A549 (cell line): ENCODE measurements around the gene ZG16. TPM values are rescaled to one million over a fixed set of nuclear protein-coding genes. Genes with fewer than 3 reads are reported as not detected.
"Not testable (repeated sequence)": the region's sequence is repeated elsewhere in the genome, so short reads cannot be mapped to it uniquely, and the experiment has no call there.

ENCODE experiments used
- ATAC-seq, 2 experiments: fragments of 200-7000 bp in 1 of 2; fragments of >200 bp in 1 of 2; cut with Nextera tagmentation in 1 of 2; cut with Tn5 transposase in 1 of 2; 3 replicates each; pipeline versions ENCODE4 v1.8.0 to v1.9.1; 2018 to 2020; ENCODE audit warnings: mild to moderate bottlenecking in 1 of 2, moderate library complexity in 1 of 2
- CTCF ChIA-PET: fragments of 300-600 bp; sonication (Branson Sonifier 250); formaldehyde crosslinking; extraction: SDS; loops from one replicate; lab custom pipeline; 2021; ENCODE audit warnings: antibody characterized with exemption, inconsistent platforms; lab: Yijun Ruan, JAX
- POLR2A ChIA-PET: fragments of 350-600 bp; formaldehyde crosslinking; extraction: SDS; loops from one replicate; lab custom pipeline; 2021; ENCODE audit warnings: antibody characterized with exemption, inconsistent platforms; lab: Yijun Ruan, JAX
- DNase-seq, 2 experiments: peaks; one replicate each; pipeline versions ENCODE4 v3.0.0 to v3.0.0-alpha.2; 2011 to 2016; ENCODE audit warnings: low read depth in 1 of 2, low spot score in 1 of 2
- FAIRE-seq: peaks from 2 replicates; lab custom pipeline; 2011; peaks lifted over from hg19 to GRCh38; lab: Jason Lieb, UNC
- H3K27ac ChIP-seq, 2 experiments: fragments of >200 bp; sonication (Bioruptor Twin); formaldehyde crosslinking; 3 replicates each; pipeline ENCODE4 v1.5.1; 2016 to 2017
- H3K4me1 ChIP-seq: fragments of >200 bp; sonication (Bioruptor Twin); formaldehyde crosslinking; 3 replicates; pipeline ENCODE4 v1.6.1; 2016
- H3K4me2 ChIP-seq: fragments of >200 bp; sonication (Bioruptor Twin); formaldehyde crosslinking; 3 replicates; pipeline ENCODE4 v1.6.1; 2016
- H3K4me3 ChIP-seq: fragments of >200 bp; sonication (Bioruptor Twin); formaldehyde crosslinking; 3 replicates; pipeline ENCODE4 v1.5.1; 2016
- H3K9me3 ChIP-seq: fragments of >200 bp; sonication (Bioruptor Twin); formaldehyde crosslinking; 3 replicates; pipeline ENCODE4 v1.6.1; 2016
- BCL3 ChIP-seq: fragments of >200 bp; sonication (Bioruptor Twin); formaldehyde crosslinking; IDR thresholded peaks from 3 replicates; pipeline ENCODE4 v1.6.1; 2016
- E2F6 ChIP-seq: IDR thresholded peaks from 2 replicates; pipeline ENCODE4 v1.6.1; 2012; ENCODE audit warnings: low read depth, borderline replicate concordance
- EHF ChIP-seq: fragments of 250-450 bp; sonication (Bioruptor Pico); IDR thresholded peaks from 2 replicates; pipeline ENCODE4 v1.5.0; 2020; ENCODE audit warnings: mild to moderate bottlenecking
- EHMT2 ChIP-seq: fragments of 200-600 bp; sonication (generic); IDR thresholded peaks from 2 replicates; pipeline ENCODE4 v1.6.1; 2016; ENCODE audit warnings: antibody characterized with exemption, low read depth, mild to moderate bottlenecking, moderate library complexity
- HMGXB4 ChIP-seq: fragments of 250-450 bp; sonication (Bioruptor Pico); IDR thresholded peaks from 2 replicates; pipeline ENCODE4 v1.5.0; 2021; ENCODE audit warnings: mild to moderate bottlenecking, moderate library complexity, borderline replicate concordance
- HOXB5 ChIP-seq: fragments of 250-450 bp; sonication (Bioruptor Pico); IDR thresholded peaks from 2 replicates; pipeline ENCODE4 v1.5.0; 2020; ENCODE audit warnings: mild to moderate bottlenecking, moderate library complexity
- KDM5A ChIP-seq: fragments of 200-600 bp; sonication (generic); IDR thresholded peaks from 2 replicates; pipeline ENCODE4 v1.6.1; 2016; ENCODE audit warnings: antibody characterized with exemption, mild to moderate bottlenecking
- MAX ChIP-seq: IDR thresholded peaks from 2 replicates; pipeline ENCODE4 v1.6.1; 2012
- NPAS2 ChIP-seq: fragments of 250-450 bp; sonication (Bioruptor Pico); IDR thresholded peaks from 2 replicates; pipeline ENCODE4 v1.8.0; 2022; ENCODE audit warnings: mild to moderate bottlenecking, moderate library complexity, borderline replicate concordance
- NR3C1 ChIP-seq: fragments of >200 bp; sonication (Bioruptor Twin); formaldehyde crosslinking; IDR thresholded peaks from 3 replicates; pipeline ENCODE4 v1.6.1; 2017
- PBX3 ChIP-seq: IDR thresholded peaks from 2 replicates; pipeline ENCODE4 v1.6.1; 2012
- RAD21 ChIP-seq, 2 experiments: fragments of >200 bp in 1 of 2; sonication (Bioruptor Twin) in 1 of 2; formaldehyde crosslinking in 1 of 2; IDR thresholded peaks in 1 of 2; conservative IDR thresholded peaks in 1 of 2; 2 replicates in 1 of 2; 3 replicates in 1 of 2; pipeline ENCODE4 v1.6.1; 2012 to 2018; ENCODE audit warnings: inconsistent platforms in 1 of 2
- RCOR1 ChIP-seq: fragments of 150-350 bp; IDR thresholded peaks from 2 replicates; pipeline ENCODE4 v1.6.1; 2014; ENCODE audit warnings: antibody characterized with exemption, low read length, low read depth
- RNF2 ChIP-seq: fragments of 200-600 bp; sonication (generic); IDR thresholded peaks from 2 replicates; pipeline ENCODE4 v1.6.1; 2016; ENCODE audit warnings: low read depth, mild to moderate bottlenecking, antibody characterized with exemption, moderate library complexity, borderline replicate concordance
- TP53 ChIP-seq: fragments of 250-450 bp; sonication (Bioruptor Pico); IDR thresholded peaks from 2 replicates; pipeline ENCODE4 v1.5.0; 2021; ENCODE audit warnings: mild to moderate bottlenecking, moderate library complexity
- USF2 ChIP-seq: fragments of 450-650 bp; IDR thresholded peaks from 2 replicates; pipeline ENCODE4 v1.6.1; 2014; ENCODE audit warnings: antibody characterized with exemption
- ZFP36 ChIP-seq: fragments of 450-650 bp; IDR thresholded peaks from 2 replicates; pipeline ENCODE4 v1.6.1; 2014; ENCODE audit warnings: borderline replicate concordance; ENCODE audit not compliant: partially characterized antibody
- WGBS: methylation state at CpG from one replicate; pipeline ENCODE4 v1.1.6; 2017; ENCODE audit errors: missing lambda C conversion rate; 5-methylcytosine and 5-hydroxymethylcytosine counted together
- polyA plus RNA-seq, 4 experiments: library from polyadenylated mRNA; depleted of rRNA in 3 of 4; stranded (reverse); fragments of >200 nt; fragmentation: RNase III in 1 of 4; extraction: RNeasy Plus Mini Kit Qiagen cat#74134 plus additional on column Dnase treatment in 1 of 4; gene quantifications; 2 replicates in 3 of 4; 3 replicates in 1 of 4; pipeline ENCODE4 v1.2.3, GENCODE V29; 2011 to 2017

Gene ZG16
- polyA plus RNA-seq, 2 of the 4 experiments (the other 2 are of a cell fraction) = not detected

GRCh38 chr16:29790949-29791844 lies 13.1 kb downstream of the ZG16 start:
- Histone ChIP-seq H3K4me2 (peak overlapping the region; percentile 76), H3K4me3 (peak overlapping the region; percentile 94), H3K27ac (peak overlapping the region; percentile 89 to 96), H3K4me1 (peaks cover 20% of the 10 kb centered on the region), H3K9me3 (no peaks in the 10 kb centered on the region)
- CTCF ChIA-PET = interaction anchor here (0.7 to 4.4 kb wide), 19 partner anchors 11 to 262 kb away, joined by 3 to 54 read pairs (median 6); a partner anchor contains a TSS
- FAIRE-seq = no peak
- peak in 1 of 2 experiments; percentile 38 for DNase-seq
- POLR2A ChIA-PET = interaction anchor here (0.9 to 2.3 kb wide), 9 partner anchors 7 to 91 kb away, joined by 3 to 25 read pairs (median 4); partner anchors contain the start of genes MAZ and PAGR1
- under 1% methylated on average over 27 of the region's 31 CpGs for WGBS
- ATAC-seq = peak; percentile 48 to 61
- TF ChIP-seq RAD21 (conservative IDR thresholded peaks at IDR 0.05 in 1 of 2, IDR thresholded peaks at IDR 0.05 in 1 of 2) = no peak
- TF ChIP-seq RNF2 = no peak
- no peak for TF ChIP-seq TP53 (CRISPR knock-in tag)
- no peak for TF ChIP-seq RCOR1
- peak; percentile 43; the same call in 1 of the 2 replicates for TF ChIP-seq KDM5A

GRCh38 chr16:29791845-29792807 lies 14.1 kb downstream of the ZG16 start:
- CTCF ChIA-PET = interaction anchor here (0.7 to 4.4 kb wide), 3 partner anchors 10 to 25 kb away, joined by 3 to 54 read pairs (median 14); no protein-coding TSS in a partner anchor
- WGBS = 72% methylated on average over 9 of the region's 9 CpGs
- no peaks in the 10 kb centered on the region for H3K9me3 ChIP-seq
- TF ChIP-seq PBX3 (no peak), MAX (0 out of 2 replicates have a peak, but pooled peaks have one; percentile 3), HOXB5 (no peak), NPAS2 (no peak)
- TF ChIP-seq, all 56 proteins: peak for 1
- DNase-seq = no peak
- POLR2A ChIA-PET = interaction anchor here (1.4 kb wide), 1 partner anchor 12 kb away, joined by 4 read pairs; no protein-coding TSS in a partner anchor
- Histone ChIP-seq H3K4me1 (peaks cover 20% of the 10 kb centered on the region), H3K4me2 (peak overlapping the region; percentile 76), H3K4me3 (peak overlapping the region; percentile 94), H3K27ac (peak overlapping the region; percentile 89 to 96; a peak in 4 of 6 replicates)
- no peak for ATAC-seq
- no peak for FAIRE-seq

GRCh38 chr16:29793153-29793552 lies 15.1 kb downstream of the ZG16 start:
- not testable (repeated sequence) for FAIRE-seq
- WGBS = 95% methylated on average over 18 of the region's 18 CpGs

GRCh38 chr16:29794231-29794710 lies 16.2 kb downstream of the ZG16 start:
- CTCF ChIA-PET = interaction anchor here (0.7 to 1.4 kb wide), 5 partner anchors 13 to 103 kb away, joined by 3 to 4 read pairs (median 3); no protein-coding TSS in a partner anchor
- Histone ChIP-seq H3K4me1 (peaks cover 20% of the 10 kb centered on the region), H3K27ac (no peak overlapping the region), H3K4me2 (no peak overlapping the region), H3K9me3 (no peaks in the 10 kb centered on the region), H3K4me3 (no peak overlapping the region)
- DNase-seq (no peak), ATAC-seq (no peak), FAIRE-seq (no peak)
- POLR2A ChIA-PET = interaction anchor here (0.6 kb wide), 1 partner anchor 10 kb away, joined by 3 read pairs; no protein-coding TSS in a partner anchor
- WGBS = 97% methylated on average over 3 of the region's 3 CpGs
- TF ChIP-seq EHF (CRISPR knock-in tag) (no peak), EHMT2 (no peak), HMGXB4 (CRISPR knock-in tag) (no peak), BCL3 (no peak), RNF2 (no peak), KDM5A (no peak), NR3C1 (no peak), E2F6 (no peak), USF2 (no peak), ZFP36 (no peak)

More at GRCh38 chr16:29793153-29793552, 15.1 kb downstream of the ZG16 start:
- not testable (repeated sequence) for ATAC-seq, H3K27ac ChIP-seq, H3K4me2 ChIP-seq, DNase-seq, H3K9me3 ChIP-seq, H3K4me3 ChIP-seq
- H3K4me1 ChIP-seq = peaks cover 20% of the 10 kb centered on the region
- ChIA-PET POLR2A (interaction anchor here (1.4 kb wide), 1 partner anchor 11 kb away, joined by 4 read pairs; no protein-coding TSS in a partner anchor), CTCF (interaction anchor here (1.4 kb wide), 1 partner anchor 102 kb away, joined by 4 read pairs; no protein-coding TSS in a partner anchor)
